ENCODE results near the gene BCO2. TPM values are rescaled to one million over a fixed set of nuclear protein-coding genes. Genes with fewer than 3 reads are reported as not detected.

BCO2 gene
- total RNA-seq, 1 donor: 0.72 TPM

DNA sequence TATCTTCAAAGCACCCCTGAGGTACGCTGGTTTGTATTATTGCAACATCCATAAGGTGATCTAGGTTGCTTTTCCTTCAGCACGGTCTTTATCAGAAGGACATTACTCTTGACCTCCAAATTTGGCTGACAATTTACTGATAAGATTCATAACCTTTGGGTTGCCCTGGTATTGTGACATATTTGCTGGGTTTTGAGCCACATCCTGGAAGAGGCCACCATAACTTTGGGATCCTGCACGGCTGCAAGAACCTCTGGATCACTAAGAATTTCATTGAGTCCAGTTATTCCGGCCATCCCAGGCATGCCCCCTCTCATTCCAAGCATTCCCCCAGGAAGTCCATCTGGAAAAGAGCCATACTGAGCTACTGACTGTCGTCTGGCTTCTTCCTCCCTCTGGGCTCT, 91.9 kb downstream of the BCO2 start:
- H3K27me3 ChIP-seq (ENCODE audit: insufficient read depth, low read length): no peaks in the 10 kb centered on the region
- no peaks in the 10 kb centered on the region for H3K9me3 ChIP-seq (ENCODE audit: low read depth, low read length)
- no peak overlapping the region for H3K27ac ChIP-seq (ENCODE audit: low read depth, low read length)
- H4K20me1 ChIP-seq (ENCODE audit: insufficient read depth, low read length): no peaks in the 10 kb centered on the region
- H3K36me3 ChIP-seq (ENCODE audit: insufficient read depth, low read length): no peaks in the 10 kb centered on the region
- DNase-seq (ENCODE audit: insufficient read length, low spot score, missing footprints): no peak
- no peak overlapping the region for H3K4me3 ChIP-seq (ENCODE audit: insufficient read depth, low read length)
- no peaks in the 10 kb centered on the region for H3K79me2 ChIP-seq (ENCODE audit: insufficient read depth, low read length)
- TF ChIP-seq, protein P1, sequence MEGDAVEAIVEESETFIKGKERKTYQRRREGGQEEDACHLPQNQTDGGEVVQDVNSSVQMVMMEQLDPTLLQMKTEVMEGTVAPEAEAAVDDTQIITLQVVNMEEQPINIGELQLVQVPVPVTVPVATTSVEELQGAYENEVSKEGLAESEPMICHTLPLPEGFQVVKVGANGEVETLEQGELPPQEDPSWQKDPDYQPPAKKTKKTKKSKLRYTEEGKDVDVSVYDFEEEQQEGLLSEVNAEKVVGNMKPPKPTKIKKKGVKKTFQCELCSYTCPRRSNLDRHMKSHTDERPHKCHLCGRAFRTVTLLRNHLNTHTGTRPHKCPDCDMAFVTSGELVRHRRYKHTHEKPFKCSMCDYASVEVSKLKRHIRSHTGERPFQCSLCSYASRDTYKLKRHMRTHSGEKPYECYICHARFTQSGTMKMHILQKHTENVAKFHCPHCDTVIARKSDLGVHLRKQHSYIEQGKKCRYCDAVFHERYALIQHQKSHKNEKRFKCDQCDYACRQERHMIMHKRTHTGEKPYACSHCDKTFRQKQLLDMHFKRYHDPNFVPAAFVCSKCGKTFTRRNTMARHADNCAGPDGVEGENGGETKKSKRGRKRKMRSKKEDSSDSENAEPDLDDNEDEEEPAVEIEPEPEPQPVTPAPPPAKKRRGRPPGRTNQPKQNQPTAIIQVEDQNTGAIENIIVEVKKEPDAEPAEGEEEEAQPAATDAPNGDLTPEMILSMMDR (IDR thresholded peaks at IDR 0.05; ENCODE audit: extremely low read depth, low read depth, low read length): no peak
- no peaks in the 10 kb centered on the region for H3K4me1 ChIP-seq (ENCODE audit: insufficient read depth, low read length)
- no peak overlapping the region for H2AFZ ChIP-seq (ENCODE audit: low read length)
- no peak overlapping the region for H3K4me2 ChIP-seq (ENCODE audit: insufficient read depth, low read length)

DNA sequence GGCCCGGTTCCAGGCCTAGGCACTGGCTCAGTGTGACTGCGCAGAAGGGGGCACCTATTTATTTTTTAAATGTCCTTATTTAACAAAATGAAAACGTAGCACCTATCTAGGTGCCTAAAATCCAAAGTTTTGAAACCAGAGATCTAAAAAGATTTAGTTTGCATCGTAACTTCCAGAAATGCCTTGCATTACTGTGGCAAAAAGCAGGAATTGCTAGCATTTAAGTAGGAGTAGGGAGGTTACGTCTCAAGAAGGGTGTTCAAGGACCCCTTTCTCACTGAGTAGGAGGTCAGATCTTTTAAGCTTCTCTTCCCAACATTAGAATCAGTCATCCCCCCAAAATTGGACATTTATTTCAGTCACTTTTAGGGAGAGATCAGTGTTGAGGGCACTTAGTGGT, 93.1 kb downstream of the BCO2 start:
- Histone ChIP-seq H2AFZ (ENCODE audit: low read length) (no peak overlapping the region), H3K4me2 (ENCODE audit: insufficient read depth, low read length) (no peak overlapping the region)
- DNase-seq (ENCODE audit: insufficient read length, low spot score, missing footprints): no peak

More for the DNA sequence above, 93.1 kb downstream of the BCO2 start:
- H3K36me3 ChIP-seq (ENCODE audit: insufficient read depth, low read length): no peaks in the 10 kb centered on the region
- H4K20me1 ChIP-seq (ENCODE audit: insufficient read depth, low read length): no peaks in the 10 kb centered on the region
- H3K4me1 ChIP-seq (ENCODE audit: insufficient read depth, low read length): no peaks in the 10 kb centered on the region
- TF ChIP-seq, protein P1 (IDR thresholded peaks at IDR 0.05; ENCODE audit: extremely low read depth, low read depth, low read length): no peak
- H3K79me2 ChIP-seq (ENCODE audit: insufficient read depth, low read length): no peaks in the 10 kb centered on the region
- no peak overlapping the region for H3K27ac ChIP-seq (ENCODE audit: low read depth, low read length)
- H3K4me3 ChIP-seq (ENCODE audit: insufficient read depth, low read length): no peak overlapping the region
- H3K27me3 ChIP-seq (ENCODE audit: insufficient read depth, low read length): no peaks in the 10 kb centered on the region
- no peaks in the 10 kb centered on the region for H3K9me3 ChIP-seq (ENCODE audit: low read depth, low read length)

Small RNA genes within 50 kb of the gene (small RNA-seq; reads per million reads assigned to genes)
- not detected for gene MRPS36P4

Other genes starting within 250 kb of the BCO2 start
- gene DIXDC1, start 238.2 kb upstream of the BCO2 start, total RNA-seq: 27.4 and 28.6 TPM in 2 replicates
- gene DLAT, start 150.1 kb upstream of the BCO2 start, total RNA-seq: 35.7 and 36.6 TPM in 2 replicates
- gene PIH1D2, start 101.5 kb upstream of the BCO2 start, total RNA-seq: 2.7 and 2.9 TPM in 2 replicates
- gene NKAPD1, start 101.2 kb upstream of the BCO2 start, total RNA-seq: 33.9 and 37.6 TPM in 2 replicates
- gene TIMM8B, start 88.8 kb upstream of the BCO2 start, total RNA-seq: 34.2 and 39.8 TPM in 2 replicates
- 100 and 119 TPM in 2 replicates for gene SDHD, start 88.6 kb upstream of the BCO2 start, total RNA-seq
- 0.59 TPM in 1 of 2 replicates, not detected in the other for gene IL18, start 11.4 kb upstream of the BCO2 start, total RNA-seq
- 0.59 TPM in 1 of 2 replicates, not detected in the other for gene TEX12, start 8.1 kb upstream of the BCO2 start, total RNA-seq
- gene PTS, start 50.9 kb downstream of the BCO2 start, total RNA-seq: 48.0 and 56.5 TPM in 2 replicates
- not detected in 2 replicates for gene PLET1, start 85.3 kb downstream of the BCO2 start, total RNA-seq